ENCODE data around the gene RHOC. TPM values are rescaled to one million over a fixed set of nuclear protein-coding genes. Genes with fewer than 3 reads are reported as not detected.

Gene RHOC
- total RNA-seq, 2 donors from 2014 or later: 168 to 171 TPM

- H3K4me3 ChIP-seq (ENCODE audit: low read length): no peak overlapping the region
- H3K27me3 ChIP-seq (ENCODE audit: control insufficient read depth, insufficient read depth, low read length, poor library complexity, severe bottlenecking): peaks cover 56% of the 10 kb centered on the region
- H3K4me1 ChIP-seq (ENCODE audit: control insufficient read depth, insufficient read depth, low read length): peaks cover 6% of the 10 kb centered on the region
- no peak overlapping the region for H3K27ac ChIP-seq (ENCODE audit: low read depth, low read length)
- DNase-seq: peak; percentile 48
- H3K4me3 Mint-ChIP-seq: no peak overlapping the region
- peaks cover 46% of the 10 kb centered on the region for H3K4me1 Mint-ChIP-seq
- no peaks in the 10 kb centered on the region for H3K9me3 ChIP-seq (ENCODE audit: control insufficient read depth, low read length)
- H3K36me3 ChIP-seq (ENCODE audit: control insufficient read depth, insufficient read depth, low read length): no peaks in the 10 kb centered on the region
- H3K36me3 Mint-ChIP-seq (ENCODE audit: low read depth): no peaks in the 10 kb centered on the region
- peaks cover 74% of the 10 kb centered on the region for H3K27me3 Mint-ChIP-seq (ENCODE audit: insufficient read depth)
- TF ChIP-seq CTCF (conservative IDR thresholded peaks at IDR 0.05): no peak
- H3K9ac ChIP-seq (ENCODE audit: extremely low read depth, low read length, poor library complexity, severe bottlenecking): no peak overlapping the region
- no peak overlapping the region for H3K27ac Mint-ChIP-seq
- H3K9me3 Mint-ChIP-seq: no peaks in the 10 kb centered on the region
- 83 to 100% methylated on average over 1 to 2 of the region's 2 CpGs for WGBS, 2 experiments (ENCODE audit: insufficient coverage in 1 of 2, insufficient read length in 1 of 2)
Measured at GRCh38 chr1:112717263-112717873, 10.4 kb upstream of the RHOC start.

GRCh38 chr1:112716133-112716720, 9.3 kb upstream of the RHOC start:
- peak overlapping the region; percentile 79 for H3K27ac Mint-ChIP-seq
- no peak overlapping the region for H3K9ac ChIP-seq (ENCODE audit: extremely low read depth, low read length, poor library complexity, severe bottlenecking)

More at GRCh38 chr1:112716133-112716720, 9.3 kb upstream of the RHOC start:
- Mint-ChIP-seq H3K36me3 (ENCODE audit: low read depth) (no peaks in the 10 kb centered on the region), H3K27me3 (ENCODE audit: insufficient read depth) (peaks cover 73% of the 10 kb centered on the region), H3K4me3 (peak overlapping the region; percentile 65), H3K4me1 (peaks cover 46% of the 10 kb centered on the region), H3K9me3 (no peaks in the 10 kb centered on the region)
- H3K4me3 ChIP-seq (ENCODE audit: low read length): peak overlapping the region; percentile 90
- peak; percentile 97 for DNase-seq
- H3K36me3 ChIP-seq (ENCODE audit: control insufficient read depth, insufficient read depth, low read length): no peaks in the 10 kb centered on the region
- H3K9me3 ChIP-seq (ENCODE audit: control insufficient read depth, low read length): no peaks in the 10 kb centered on the region
- H3K27ac ChIP-seq (ENCODE audit: low read depth, low read length): no peak overlapping the region
- H3K27me3 ChIP-seq (ENCODE audit: control insufficient read depth, insufficient read depth, low read length, poor library complexity, severe bottlenecking): peaks cover 52% of the 10 kb centered on the region
- peak; percentile 98 for TF ChIP-seq CTCF (conservative IDR thresholded peaks at IDR 0.05)
- H3K4me1 ChIP-seq (ENCODE audit: control insufficient read depth, insufficient read depth, low read length): no peaks in the 10 kb centered on the region
- 17 to 22% methylated on average over 10 to 13 of the region's 13 CpGs for WGBS, 2 experiments (ENCODE audit: insufficient coverage in 1 of 2, insufficient read length in 1 of 2)
